Panc1 (cell line): Measurements from ENCODE around the gene PAFAH1B1.

ENCODE experiments used
- CTCF ChIP-seq: fragments of 450-650 bp; IDR thresholded peaks from 2 replicates; pipeline ENCODE4 v1.5.1; 2017; ENCODE audit warnings: mild to moderate bottlenecking
- POLR2AphosphoS5 ChIP-seq: IDR thresholded peaks from 2 replicates; pipeline ENCODE4 v1.6.1; 2012; ENCODE audit warnings: mild to moderate bottlenecking, low read depth, low read length, moderate library complexity
- REST ChIP-seq, 2 experiments: IDR thresholded peaks; 2 replicates each; pipeline ENCODE4 v1.6.1; 2011 to 2012; ENCODE audit warnings: low read depth in 2 of 2, control low read depth in 1 of 2, low read length in 1 of 2, mild to moderate bottlenecking in 1 of 2, moderate library complexity in 1 of 2; ENCODE audit not compliant: insufficient read depth in 1 of 2

GRCh38 chr17:2703606-2704005, 110.2 kb downstream of the PAFAH1B1 start:
- TF ChIP-seq REST (IDR thresholded peaks at IDR 0.05; ENCODE audit: insufficient read depth in 1 of 2, low read depth in 2 of 2, low read length in 1 of 2) (no peak), CTCF (no peak), POLR2AphosphoS5 (no peak)
